Measurements from ENCODE around the gene PARP1.

DNA sequence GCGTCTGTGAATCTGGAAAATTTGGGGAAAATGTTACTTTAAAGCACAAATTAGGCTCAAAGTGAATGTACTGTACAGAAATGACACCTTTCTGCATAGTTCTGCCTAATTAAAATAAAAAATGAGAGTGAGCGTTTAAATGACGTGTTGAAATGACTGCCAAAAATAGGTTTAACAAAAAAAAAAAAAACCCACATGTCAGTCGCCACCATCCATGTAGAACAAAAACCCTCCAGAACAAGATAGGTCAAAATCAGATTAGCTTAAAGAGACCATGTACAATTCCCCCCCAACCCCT, 745 bp downstream of the PARP1 start:
- TF ChIP-seq, protein P1, sequence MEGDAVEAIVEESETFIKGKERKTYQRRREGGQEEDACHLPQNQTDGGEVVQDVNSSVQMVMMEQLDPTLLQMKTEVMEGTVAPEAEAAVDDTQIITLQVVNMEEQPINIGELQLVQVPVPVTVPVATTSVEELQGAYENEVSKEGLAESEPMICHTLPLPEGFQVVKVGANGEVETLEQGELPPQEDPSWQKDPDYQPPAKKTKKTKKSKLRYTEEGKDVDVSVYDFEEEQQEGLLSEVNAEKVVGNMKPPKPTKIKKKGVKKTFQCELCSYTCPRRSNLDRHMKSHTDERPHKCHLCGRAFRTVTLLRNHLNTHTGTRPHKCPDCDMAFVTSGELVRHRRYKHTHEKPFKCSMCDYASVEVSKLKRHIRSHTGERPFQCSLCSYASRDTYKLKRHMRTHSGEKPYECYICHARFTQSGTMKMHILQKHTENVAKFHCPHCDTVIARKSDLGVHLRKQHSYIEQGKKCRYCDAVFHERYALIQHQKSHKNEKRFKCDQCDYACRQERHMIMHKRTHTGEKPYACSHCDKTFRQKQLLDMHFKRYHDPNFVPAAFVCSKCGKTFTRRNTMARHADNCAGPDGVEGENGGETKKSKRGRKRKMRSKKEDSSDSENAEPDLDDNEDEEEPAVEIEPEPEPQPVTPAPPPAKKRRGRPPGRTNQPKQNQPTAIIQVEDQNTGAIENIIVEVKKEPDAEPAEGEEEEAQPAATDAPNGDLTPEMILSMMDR (conservative IDR thresholded peaks at IDR 0.05) = no peak
- TF ChIP-seq EZH2 (IDR thresholded peaks at IDR 0.05; ENCODE audit: low read depth) = no peak

Measured in PC-9 (cell line).